WTC11 (cell line): ENCODE measurements around the gene ELK3.

Experiments
- CBFB ChIP-seq: sonication (generic); formaldehyde crosslinking; IDR thresholded peaks from 2 replicates; pipeline ENCODE4 v1.8.1; 2022; ENCODE audit warnings: mild to moderate bottlenecking, low read depth, missing genetic modification reagents
- ELF4 ChIP-seq: sonication (generic); formaldehyde crosslinking; IDR thresholded peaks from 2 replicates; pipeline ENCODE4 v1.8.1; 2022; ENCODE audit warnings: low read depth, mild to moderate bottlenecking, moderate library complexity, missing genetic modification reagents
- FOXJ3 ChIP-seq: sonication (generic); formaldehyde crosslinking; IDR thresholded peaks from 2 replicates; pipeline ENCODE4 v1.9.0; 2021; ENCODE audit warnings: missing genetic modification reagents, mild to moderate bottlenecking, borderline replicate concordance
- JUN ChIP-seq: sonication (generic); formaldehyde crosslinking; IDR thresholded peaks from 2 replicates; pipeline ENCODE4 v1.8.0; 2023; ENCODE audit warnings: mild to moderate bottlenecking, missing genetic modification reagents
- NR3C1 ChIP-seq: sonication (generic); formaldehyde crosslinking; conservative IDR thresholded peaks from 2 replicates; pipeline ENCODE4 v1.8.1; 2023; ENCODE audit warnings: low read depth, mild to moderate bottlenecking, missing genetic modification reagents
- SP1 ChIP-seq: sonication (generic); formaldehyde crosslinking; conservative IDR thresholded peaks from 2 replicates; pipeline ENCODE4 v1.8.1; 2022; ENCODE audit warnings: missing genetic modification reagents
- ZNF232 ChIP-seq: sonication (generic); formaldehyde crosslinking; IDR thresholded peaks from 2 replicates; pipeline ENCODE4 v1.8.0; 2022; ENCODE audit warnings: mild to moderate bottlenecking, missing genetic modification reagents
- TF ChIP-seq, protein P1 (sequence below): fragments of 200-600 bp; IDR thresholded peaks from 2 replicates; pipeline ENCODE4 v1.8.0; 2022; ENCODE audit warnings: antibody characterized with exemption
- TF ChIP-seq, protein P2 (sequence below): sonication (generic); formaldehyde crosslinking; IDR thresholded peaks from 2 replicates; pipeline ENCODE4 v1.8.1; 2022; ENCODE audit warnings: missing genetic modification reagents, borderline replicate concordance
- TF ChIP-seq, protein P3 (sequence below): fragments of 250-450 bp; sonication (Bioruptor Pico); IDR thresholded peaks from 2 replicates; pipeline ENCODE4 v1.9.0; 2021; ENCODE audit warnings: mild to moderate bottlenecking

DNA sequence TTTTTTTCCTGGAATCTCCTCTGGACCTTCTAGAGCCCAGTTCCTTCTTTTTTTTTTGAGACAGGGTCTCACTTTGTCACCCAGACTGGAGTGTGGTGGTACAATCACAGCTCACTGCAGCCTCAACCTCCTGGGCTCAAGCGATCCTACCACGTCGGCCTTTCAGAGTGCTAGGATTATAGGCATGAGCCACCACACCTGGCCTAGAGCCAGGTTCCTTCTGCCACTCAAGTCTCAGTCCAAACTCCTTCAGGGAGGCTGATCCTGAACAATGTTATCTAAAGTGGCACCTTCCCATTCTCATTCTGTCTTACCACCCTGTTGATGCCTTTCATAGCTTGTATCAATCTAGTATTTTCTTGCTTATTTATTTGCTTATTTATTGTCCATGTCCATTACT is 22.3 kb upstream of the ELK3 start:
- TF ChIP-seq NR3C1 (CRISPR knock-in tag) (no peak), ZNF232 (CRISPR knock-in tag) (no peak), SP1 (no peak), CBFB (no peak), JUN (CRISPR knock-in tag) (no peak), ELF4 (CRISPR knock-in tag) (no peak), FOXJ3 (CRISPR knock-in tag) (no peak)
- TF ChIP-seq, protein P1, sequence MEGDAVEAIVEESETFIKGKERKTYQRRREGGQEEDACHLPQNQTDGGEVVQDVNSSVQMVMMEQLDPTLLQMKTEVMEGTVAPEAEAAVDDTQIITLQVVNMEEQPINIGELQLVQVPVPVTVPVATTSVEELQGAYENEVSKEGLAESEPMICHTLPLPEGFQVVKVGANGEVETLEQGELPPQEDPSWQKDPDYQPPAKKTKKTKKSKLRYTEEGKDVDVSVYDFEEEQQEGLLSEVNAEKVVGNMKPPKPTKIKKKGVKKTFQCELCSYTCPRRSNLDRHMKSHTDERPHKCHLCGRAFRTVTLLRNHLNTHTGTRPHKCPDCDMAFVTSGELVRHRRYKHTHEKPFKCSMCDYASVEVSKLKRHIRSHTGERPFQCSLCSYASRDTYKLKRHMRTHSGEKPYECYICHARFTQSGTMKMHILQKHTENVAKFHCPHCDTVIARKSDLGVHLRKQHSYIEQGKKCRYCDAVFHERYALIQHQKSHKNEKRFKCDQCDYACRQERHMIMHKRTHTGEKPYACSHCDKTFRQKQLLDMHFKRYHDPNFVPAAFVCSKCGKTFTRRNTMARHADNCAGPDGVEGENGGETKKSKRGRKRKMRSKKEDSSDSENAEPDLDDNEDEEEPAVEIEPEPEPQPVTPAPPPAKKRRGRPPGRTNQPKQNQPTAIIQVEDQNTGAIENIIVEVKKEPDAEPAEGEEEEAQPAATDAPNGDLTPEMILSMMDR = no peak
- TF ChIP-seq, protein P2, sequence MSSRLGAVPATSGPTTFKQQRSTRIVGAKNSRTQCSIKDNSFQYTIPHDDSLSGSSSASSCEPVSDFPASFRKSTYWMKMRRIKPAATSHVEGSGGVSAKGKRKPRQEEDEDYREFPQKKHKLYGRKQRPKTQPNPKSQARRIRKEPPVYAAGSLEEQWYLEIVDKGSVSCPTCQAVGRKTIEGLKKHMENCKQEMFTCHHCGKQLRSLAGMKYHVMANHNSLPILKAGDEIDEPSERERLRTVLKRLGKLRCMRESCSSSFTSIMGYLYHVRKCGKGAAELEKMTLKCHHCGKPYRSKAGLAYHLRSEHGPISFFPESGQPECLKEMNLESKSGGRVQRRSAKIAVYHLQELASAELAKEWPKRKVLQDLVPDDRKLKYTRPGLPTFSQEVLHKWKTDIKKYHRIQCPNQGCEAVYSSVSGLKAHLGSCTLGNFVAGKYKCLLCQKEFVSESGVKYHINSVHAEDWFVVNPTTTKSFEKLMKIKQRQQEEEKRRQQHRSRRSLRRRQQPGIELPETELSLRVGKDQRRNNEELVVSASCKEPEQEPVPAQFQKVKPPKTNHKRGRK (CRISPR knock-in tag) = no peak
- TF ChIP-seq, protein P3, sequence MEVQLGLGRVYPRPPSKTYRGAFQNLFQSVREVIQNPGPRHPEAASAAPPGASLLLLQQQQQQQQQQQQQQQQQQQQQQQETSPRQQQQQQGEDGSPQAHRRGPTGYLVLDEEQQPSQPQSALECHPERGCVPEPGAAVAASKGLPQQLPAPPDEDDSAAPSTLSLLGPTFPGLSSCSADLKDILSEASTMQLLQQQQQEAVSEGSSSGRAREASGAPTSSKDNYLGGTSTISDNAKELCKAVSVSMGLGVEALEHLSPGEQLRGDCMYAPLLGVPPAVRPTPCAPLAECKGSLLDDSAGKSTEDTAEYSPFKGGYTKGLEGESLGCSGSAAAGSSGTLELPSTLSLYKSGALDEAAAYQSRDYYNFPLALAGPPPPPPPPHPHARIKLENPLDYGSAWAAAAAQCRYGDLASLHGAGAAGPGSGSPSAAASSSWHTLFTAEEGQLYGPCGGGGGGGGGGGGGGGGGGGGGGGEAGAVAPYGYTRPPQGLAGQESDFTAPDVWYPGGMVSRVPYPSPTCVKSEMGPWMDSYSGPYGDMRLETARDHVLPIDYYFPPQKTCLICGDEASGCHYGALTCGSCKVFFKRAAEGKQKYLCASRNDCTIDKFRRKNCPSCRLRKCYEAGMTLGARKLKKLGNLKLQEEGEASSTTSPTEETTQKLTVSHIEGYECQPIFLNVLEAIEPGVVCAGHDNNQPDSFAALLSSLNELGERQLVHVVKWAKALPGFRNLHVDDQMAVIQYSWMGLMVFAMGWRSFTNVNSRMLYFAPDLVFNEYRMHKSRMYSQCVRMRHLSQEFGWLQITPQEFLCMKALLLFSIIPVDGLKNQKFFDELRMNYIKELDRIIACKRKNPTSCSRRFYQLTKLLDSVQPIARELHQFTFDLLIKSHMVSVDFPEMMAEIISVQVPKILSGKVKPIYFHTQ = no peak
